ENCODE measurements around the gene CIB4. TPM values are rescaled to one million over a fixed set of nuclear protein-coding genes. Genes with fewer than 3 reads are reported as not detected.

The CIB4 gene
- total and polyA plus RNA-seq, 2 donors = not detected

GRCh38 chr2:26540961-26541360 is 100.2 kb downstream of the CIB4 start:
- Histone ChIP-seq H3K4me1 (ENCODE audit: insufficient read depth) (no peaks in the 10 kb centered on the region), H3K4me3 (ENCODE audit: low read depth, low read length) (no peak overlapping the region), H3K36me3 (ENCODE audit: insufficient read depth) (no peaks in the 10 kb centered on the region), H3K27ac (ENCODE audit: low read depth) (no peak overlapping the region)
- DNase-seq (ENCODE audit: extremely low spot score) = no peak
- WGBS = 44% methylated on average over 6 of the region's 6 CpGs

- no peak overlapping the region for H3K27ac ChIP-seq (ENCODE audit: low read depth)
- H3K4me1 ChIP-seq (ENCODE audit: insufficient read depth) = no peaks in the 10 kb centered on the region
- no peak for DNase-seq (ENCODE audit: extremely low spot score)
- WGBS = 55% methylated on average over 10 of the region's 10 CpGs
- no peaks in the 10 kb centered on the region for H3K36me3 ChIP-seq (ENCODE audit: insufficient read depth)
- no peak overlapping the region for H3K4me3 ChIP-seq (ENCODE audit: low read depth, low read length)
These were observed 100.9 kb downstream of the CIB4 start for GRCh38 chr2:26540306-26540705.

- H3K4me3 ChIP-seq (ENCODE audit: low read depth, low read length) = no peak overlapping the region
- no peaks in the 10 kb centered on the region for H3K4me1 ChIP-seq (ENCODE audit: insufficient read depth)
- H3K36me3 ChIP-seq (ENCODE audit: insufficient read depth) = no peaks in the 10 kb centered on the region
- WGBS = 72% methylated on average over 14 of the region's 14 CpGs
- no peak overlapping the region for H3K27ac ChIP-seq (ENCODE audit: low read depth)
- DNase-seq (ENCODE audit: extremely low spot score) = no peak
These were observed 103.2 kb downstream of the CIB4 start for GRCh38 chr2:26537826-26538475.

GRCh38 chr2:26537069-26537825 is 103.9 kb downstream of the CIB4 start:
- no peak for DNase-seq (ENCODE audit: extremely low spot score)

GRCh38 chr2:26536371-26537068 is 104.6 kb downstream of the CIB4 start:
- DNase-seq (ENCODE audit: extremely low spot score) = no peak
- no peaks in the 10 kb centered on the region for H3K36me3 ChIP-seq (ENCODE audit: insufficient read depth)
- no peak overlapping the region for H3K27ac ChIP-seq (ENCODE audit: low read depth)
- WGBS = 78% methylated on average over 20 of the region's 20 CpGs
- H3K4me3 ChIP-seq (ENCODE audit: low read depth, low read length) = no peak overlapping the region
- H3K4me1 ChIP-seq (ENCODE audit: insufficient read depth) = no peaks in the 10 kb centered on the region

More at GRCh38 chr2:26537069-26537825, 103.9 kb downstream of the CIB4 start:
- Histone ChIP-seq H3K4me3 (ENCODE audit: low read depth, low read length) (no peak overlapping the region), H3K4me1 (ENCODE audit: insufficient read depth) (no peaks in the 10 kb centered on the region), H3K27ac (ENCODE audit: low read depth) (no peak overlapping the region), H3K36me3 (ENCODE audit: insufficient read depth) (no peaks in the 10 kb centered on the region)
- WGBS = 82% methylated on average over 17 of the region's 17 CpGs

- no peak for DNase-seq (ENCODE audit: extremely low spot score)
- Histone ChIP-seq H3K27ac (ENCODE audit: low read depth) (no peak overlapping the region), H3K36me3 (ENCODE audit: insufficient read depth) (no peaks in the 10 kb centered on the region), H3K4me1 (ENCODE audit: insufficient read depth) (no peaks in the 10 kb centered on the region), H3K4me3 (ENCODE audit: low read depth, low read length) (no peak overlapping the region)
- WGBS = 83% methylated on average over 8 of the region's 8 CpGs
These were observed 105.4 kb downstream of the CIB4 start for GRCh38 chr2:26535663-26536275.

GRCh38 chr2:26534865-26535662 is 106.1 kb downstream of the CIB4 start:
- DNase-seq (ENCODE audit: extremely low spot score) = no peak
- Histone ChIP-seq H3K4me3 (ENCODE audit: low read depth, low read length) (no peak overlapping the region), H3K36me3 (ENCODE audit: insufficient read depth) (no peaks in the 10 kb centered on the region), H3K4me1 (ENCODE audit: insufficient read depth) (no peaks in the 10 kb centered on the region), H3K27ac (ENCODE audit: low read depth) (no peak overlapping the region)
- 89% methylated on average over 13 of the region's 13 CpGs for WGBS

GRCh38 chr2:26534098-26534864 is 106.9 kb downstream of the CIB4 start:
- H3K4me1 ChIP-seq (ENCODE audit: insufficient read depth) = no peaks in the 10 kb centered on the region
- H3K27ac ChIP-seq (ENCODE audit: low read depth) = no peak overlapping the region
- no peak overlapping the region for H3K4me3 ChIP-seq (ENCODE audit: low read depth, low read length)
- WGBS = 85% methylated on average over 4 of the region's 4 CpGs
- no peaks in the 10 kb centered on the region for H3K36me3 ChIP-seq (ENCODE audit: insufficient read depth)
- no peak for DNase-seq (ENCODE audit: extremely low spot score)

- 92% methylated on average over 7 of the region's 7 CpGs for WGBS
- DNase-seq (ENCODE audit: extremely low spot score) = no peak
- H3K36me3 ChIP-seq (ENCODE audit: insufficient read depth) = no peaks in the 10 kb centered on the region
- no peaks in the 10 kb centered on the region for H3K4me1 ChIP-seq (ENCODE audit: insufficient read depth)
- H3K4me3 ChIP-seq (ENCODE audit: low read depth, low read length) = no peak overlapping the region
- H3K27ac ChIP-seq (ENCODE audit: low read depth) = no peak overlapping the region
These were observed 107.5 kb downstream of the CIB4 start for GRCh38 chr2:26533661-26534060.

- H3K4me1 ChIP-seq (ENCODE audit: insufficient read depth) = no peaks in the 10 kb centered on the region
- WGBS = 82% methylated on average over 12 of the region's 12 CpGs
- no peak overlapping the region for H3K4me3 ChIP-seq (ENCODE audit: low read depth, low read length)
- H3K36me3 ChIP-seq (ENCODE audit: insufficient read depth) = no peaks in the 10 kb centered on the region
- no peak overlapping the region for H3K27ac ChIP-seq (ENCODE audit: low read depth)
- DNase-seq (ENCODE audit: extremely low spot score) = no peak
These were observed 108.6 kb downstream of the CIB4 start for GRCh38 chr2:26532301-26533250.

All from urinary bladder (tissue), 4 donors.